Activated naive CD8-positive, alpha-beta T cell treated with anti-CD3 and anti-CD28 coated beads, Interleukin-2, amount 50 U/mL, for 24 hours (primary cell): Measurements from ENCODE around the gene CASP4.

ENCODE experiments used
- ATAC-seq: fragments of 150-1000 bp; cut with Tn5 transposase; one replicate; pipeline ENCODE4 v1.10.0; 2021
- DNase-seq: peaks from one replicate; pipeline ENCODE4 v3.0.0; 2021
- H3K27ac Mint-ChIP-seq: one replicate; pipeline ENCODE4 v1.8.0; 2021; ENCODE audit warnings: mild to moderate bottlenecking, mixed read lengths
- H3K27me3 Mint-ChIP-seq: one replicate; pipeline ENCODE4 v1.8.0; 2021; ENCODE audit warnings: mixed read lengths
- H3K36me3 Mint-ChIP-seq: one replicate; pipeline ENCODE4 v1.8.0; 2021; ENCODE audit warnings: low read depth, mixed read lengths
- H3K4me1 Mint-ChIP-seq: one replicate; pipeline ENCODE4 v1.8.0; 2021; ENCODE audit warnings: mixed read lengths
- H3K4me3 Mint-ChIP-seq: one replicate; pipeline ENCODE4 v1.8.0; 2021; ENCODE audit warnings: mild to moderate bottlenecking, moderate library complexity, mixed read lengths
- H3K9me3 Mint-ChIP-seq: one replicate; pipeline ENCODE4 v1.8.0; 2021; ENCODE audit warnings: mixed read lengths

CASP4 gene

DNA sequence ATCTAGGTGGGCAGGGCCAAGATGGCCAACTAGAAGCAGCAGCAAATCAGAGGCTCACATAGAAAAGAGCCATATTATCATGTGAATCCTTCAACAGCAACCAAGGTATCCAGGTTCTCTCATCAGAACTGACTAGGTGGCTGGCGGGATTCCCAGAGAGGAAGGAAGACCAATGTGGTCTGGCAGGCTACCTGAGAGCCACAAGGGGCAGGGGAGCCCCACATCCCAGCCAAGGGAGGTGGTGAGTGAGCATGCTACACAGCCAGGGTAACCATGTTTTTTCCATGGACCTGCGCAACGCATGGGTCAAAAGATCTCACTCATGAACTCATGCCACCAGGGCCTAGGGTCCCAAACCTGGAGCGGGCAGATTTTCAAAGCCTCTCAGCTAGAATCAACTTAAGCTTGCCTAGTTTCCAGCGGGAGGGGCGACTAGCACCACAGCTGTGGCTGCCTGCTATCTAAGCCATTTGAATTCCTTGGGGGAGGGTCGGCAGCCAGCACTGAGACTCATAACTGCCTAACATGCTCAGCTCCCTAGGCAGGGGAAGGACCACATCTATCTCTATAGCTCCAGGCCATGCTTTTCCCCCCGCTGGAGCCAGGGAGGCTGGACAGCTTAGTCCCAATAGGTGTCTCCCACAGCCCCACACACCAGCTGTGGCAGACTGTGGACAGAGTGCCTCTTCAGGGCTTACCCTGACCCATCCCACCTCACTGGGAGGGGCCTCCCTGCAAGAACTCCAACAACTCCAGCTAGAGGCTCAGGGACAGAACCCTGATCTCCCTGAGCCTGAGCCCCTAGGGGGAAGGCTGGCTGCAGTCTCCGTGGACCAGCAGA, 41.4 kb downstream of the CASP4 start:
- Mint-ChIP-seq H3K27me3 (no peaks in the 10 kb centered on the region), H3K27ac (no peak overlapping the region), H3K4me1 (no peaks in the 10 kb centered on the region), H3K9me3 (peaks cover 38% of the 10 kb centered on the region), H3K4me3 (no peak overlapping the region), H3K36me3 (peaks cover 5% of the 10 kb centered on the region)
- ATAC-seq, result no peak
- DNase-seq, result no peak

- no peak for ATAC-seq
- Mint-ChIP-seq H3K4me3 (no peak overlapping the region), H3K27me3 (no peaks in the 10 kb centered on the region), H3K4me1 (no peaks in the 10 kb centered on the region), H3K9me3 (peaks cover 29% of the 10 kb centered on the region), H3K36me3 (peaks cover 5% of the 10 kb centered on the region), H3K27ac (no peak overlapping the region)
- no peak for DNase-seq
These were observed 42.5 kb downstream of the CASP4 start for GRCh38 chr11:104925850-104926249.

GRCh38 chr11:104918113-104918824, 50.1 kb downstream of the CASP4 start:
- Mint-ChIP-seq H3K27me3 (no peaks in the 10 kb centered on the region), H3K9me3 (peaks cover 4% of the 10 kb centered on the region), H3K4me3 (peak overlapping the region; percentile 82), H3K36me3 (peaks cover 1% of the 10 kb centered on the region), H3K27ac (peak overlapping the region; percentile 79), H3K4me1 (peaks cover 47% of the 10 kb centered on the region)
- ATAC-seq (peak; percentile 73), DNase-seq (no peak)

GRCh38 chr11:104917271-104918112, 50.9 kb downstream of the CASP4 start:
- ATAC-seq (no peak), DNase-seq (no peak)
- Mint-ChIP-seq H3K27me3 (no peaks in the 10 kb centered on the region), H3K4me3 (peak overlapping the region; percentile 82), H3K4me1 (peaks cover 50% of the 10 kb centered on the region), H3K9me3 (no peaks in the 10 kb centered on the region), H3K27ac (peak overlapping the region; percentile 79), H3K36me3 (no peaks in the 10 kb centered on the region)

- Mint-ChIP-seq H3K4me1 (peaks cover 56% of the 10 kb centered on the region), H3K9me3 (no peaks in the 10 kb centered on the region), H3K36me3 (no peaks in the 10 kb centered on the region), H3K4me3 (peak overlapping the region; percentile 82), H3K27me3 (no peaks in the 10 kb centered on the region), H3K27ac (peak overlapping the region; percentile 80)
- ATAC-seq (no peak), DNase-seq (no peak)
These were observed 51.9 kb downstream of the CASP4 start for GRCh38 chr11:104916442-104916841.

- Mint-ChIP-seq H3K4me1 (peaks cover 57% of the 10 kb centered on the region), H3K9me3 (peaks cover 3% of the 10 kb centered on the region), H3K27me3 (no peaks in the 10 kb centered on the region), H3K27ac (no peak overlapping the region), H3K36me3 (no peaks in the 10 kb centered on the region), H3K4me3 (no peak overlapping the region)
- ATAC-seq (no peak), DNase-seq (no peak)
These were observed 56.3 kb downstream of the CASP4 start for GRCh38 chr11:104912102-104912501.

- ATAC-seq, result no peak
- no peaks in the 10 kb centered on the region for H3K27me3 Mint-ChIP-seq
- H3K9me3 Mint-ChIP-seq, result peaks cover 3% of the 10 kb centered on the region
- no peak overlapping the region for H3K4me3 Mint-ChIP-seq
- no peak overlapping the region for H3K27ac Mint-ChIP-seq
- peaks cover 29% of the 10 kb centered on the region for H3K4me1 Mint-ChIP-seq
- no peak for DNase-seq
- H3K36me3 Mint-ChIP-seq, result peaks cover 2% of the 10 kb centered on the region
These were observed 60.2 kb downstream of the CASP4 start for GRCh38 chr11:104908186-104908531.

GRCh38 chr11:104907521-104908185, 60.7 kb downstream of the CASP4 start:
- peak; percentile 85 for ATAC-seq
- Mint-ChIP-seq H3K9me3 (peaks cover 3% of the 10 kb centered on the region), H3K4me1 (peaks cover 27% of the 10 kb centered on the region), H3K36me3 (peaks cover 2% of the 10 kb centered on the region), H3K4me3 (no peak overlapping the region), H3K27me3 (no peaks in the 10 kb centered on the region), H3K27ac (peak overlapping the region; percentile 32)
- no peak for DNase-seq

- Mint-ChIP-seq H3K9me3 (peaks cover 3% of the 10 kb centered on the region), H3K4me3 (no peak overlapping the region), H3K27ac (no peak overlapping the region), H3K36me3 (peaks cover 2% of the 10 kb centered on the region), H3K27me3 (no peaks in the 10 kb centered on the region), H3K4me1 (peaks cover 26% of the 10 kb centered on the region)
- DNase-seq (no peak), ATAC-seq (no peak)
These were observed 63.1 kb downstream of the CASP4 start for GRCh38 chr11:104905271-104905670.

- Mint-ChIP-seq H3K27ac (no peak overlapping the region), H3K4me3 (no peak overlapping the region), H3K36me3 (no peaks in the 10 kb centered on the region), H3K9me3 (no peaks in the 10 kb centered on the region), H3K4me1 (peaks cover 21% of the 10 kb centered on the region), H3K27me3 (no peaks in the 10 kb centered on the region)
- DNase-seq, result no peak
- no peak for ATAC-seq
These were observed 69.1 kb downstream of the CASP4 start for GRCh38 chr11:104899226-104899625.

DNA sequence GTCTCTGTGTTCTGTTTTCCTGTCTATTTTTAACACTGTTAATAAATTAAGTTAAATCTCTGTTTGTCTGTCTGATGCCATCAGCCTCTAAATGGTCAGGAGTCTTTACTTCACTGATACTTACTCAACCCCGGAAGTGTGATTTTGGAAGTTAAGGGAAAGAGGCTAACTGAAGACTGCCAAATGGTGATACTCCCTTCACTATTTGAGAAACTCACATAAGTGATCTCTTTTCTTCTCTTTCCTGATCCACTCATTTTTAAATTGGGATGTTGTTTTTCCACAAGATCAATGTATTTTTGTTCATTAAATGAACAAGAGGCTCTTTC, 69.7 kb downstream of the CASP4 start:
- DNase-seq, result no peak
- Mint-ChIP-seq H3K36me3 (no peaks in the 10 kb centered on the region), H3K27ac (peak overlapping the region; percentile 19), H3K27me3 (no peaks in the 10 kb centered on the region), H3K4me3 (peak overlapping the region; percentile 57), H3K9me3 (no peaks in the 10 kb centered on the region), H3K4me1 (peaks cover 21% of the 10 kb centered on the region)
- ATAC-seq, result no peak

- no peak for ATAC-seq
- no peaks in the 10 kb centered on the region for H3K27me3 Mint-ChIP-seq
- no peaks in the 10 kb centered on the region for H3K9me3 Mint-ChIP-seq
- peaks cover 21% of the 10 kb centered on the region for H3K4me1 Mint-ChIP-seq
- no peak for DNase-seq
- H3K36me3 Mint-ChIP-seq, result no peaks in the 10 kb centered on the region
- peak within 1 kb of the TSS; percentile 57 for H3K4me3 Mint-ChIP-seq
- H3K27ac Mint-ChIP-seq, result peak within 1 kb of the TSS; percentile 19
These were observed 70.3 kb downstream of the CASP4 start, which contains the start of gene CASP12 for GRCh38 chr11:104897891-104898684. CASP12 (minus strand) TSS chr11:104898460.

DNA sequence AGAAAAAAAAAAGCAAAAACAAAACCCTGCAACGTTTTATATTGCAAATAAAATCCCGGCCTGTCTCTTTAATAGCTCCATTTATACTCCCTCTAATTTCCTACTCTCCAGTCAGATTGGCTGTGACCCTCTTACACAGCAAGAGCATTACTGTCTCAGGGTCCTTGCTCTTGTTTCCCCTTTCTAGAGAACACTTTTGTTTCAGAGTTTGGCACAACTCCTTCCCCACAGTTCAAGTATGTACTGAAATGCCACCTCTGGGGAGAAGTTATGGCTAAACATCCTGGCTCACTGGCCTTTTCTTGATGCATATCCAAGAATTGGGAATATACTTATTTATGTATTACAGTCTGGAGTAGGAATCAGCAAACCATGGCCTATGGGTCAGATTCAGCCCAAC, 72.7 kb downstream of the CASP4 start:
- no peak for ATAC-seq
- H3K4me3 Mint-ChIP-seq, result no peak overlapping the region
- no peak overlapping the region for H3K27ac Mint-ChIP-seq
- H3K36me3 Mint-ChIP-seq, result no peaks in the 10 kb centered on the region
- no peaks in the 10 kb centered on the region for H3K27me3 Mint-ChIP-seq
- H3K4me1 Mint-ChIP-seq, result peaks cover 13% of the 10 kb centered on the region
- no peak for DNase-seq
- no peaks in the 10 kb centered on the region for H3K9me3 Mint-ChIP-seq
